Uterus (tissue), 2 donors: ENCODE results near the gene HOXA13.

Experiments
- CTCF ChIP-seq, 4 experiments: fragments of 200-600 bp in 2 of 4; fragments of 450-650 bp in 2 of 4; sonication (generic) in 2 of 4; IDR thresholded peaks; one replicate each; pipeline ENCODE4 v1.5.1; 2016 to 2019; ENCODE audit warnings: antibody characterized with exemption in 4 of 4, mild to moderate bottlenecking in 2 of 4, moderate library complexity in 1 of 4
- POLR2A ChIP-seq, 2 donors: fragments of 450-650 bp; IDR thresholded peaks; one replicate each; pipeline ENCODE4 v1.6.1; 2016; ENCODE audit warnings: antibody characterized with exemption in 2 of 2, mild to moderate bottlenecking in 1 of 2, moderate library complexity in 1 of 2

GRCh38 chr7:27185013-27185853 lies 14.7 kb downstream of the HOXA13 start, which contains the start of gene HOXA11:
- TF ChIP-seq CTCF (IDR thresholded peaks at IDR 0.05) (no peak), POLR2A (IDR thresholded peaks at IDR 0.05) (peak; percentile 83 to 84)
